ENCODE data around the gene EXOC7.
"Not testable (repeated sequence)": the region's sequence is repeated elsewhere in the genome, so short reads cannot be mapped to it uniquely, and the experiment has no call there.

The EXOC7 gene

GRCh38 chr17:76075364-76076145 is 28.0 kb downstream of the EXOC7 start:
- DNase-seq (ENCODE audit: low spot score) = no peak

- DNase-seq (ENCODE audit: low spot score) = no peak
Observed at GRCh38 chr17:76074390-76075363, 28.9 kb downstream of the EXOC7 start, which contains the start of gene GALR2. Gene GALR2 (plus strand): TSS chr17:76074781. CDS start chr17:76074884, 103 bp downstream.

DNA sequence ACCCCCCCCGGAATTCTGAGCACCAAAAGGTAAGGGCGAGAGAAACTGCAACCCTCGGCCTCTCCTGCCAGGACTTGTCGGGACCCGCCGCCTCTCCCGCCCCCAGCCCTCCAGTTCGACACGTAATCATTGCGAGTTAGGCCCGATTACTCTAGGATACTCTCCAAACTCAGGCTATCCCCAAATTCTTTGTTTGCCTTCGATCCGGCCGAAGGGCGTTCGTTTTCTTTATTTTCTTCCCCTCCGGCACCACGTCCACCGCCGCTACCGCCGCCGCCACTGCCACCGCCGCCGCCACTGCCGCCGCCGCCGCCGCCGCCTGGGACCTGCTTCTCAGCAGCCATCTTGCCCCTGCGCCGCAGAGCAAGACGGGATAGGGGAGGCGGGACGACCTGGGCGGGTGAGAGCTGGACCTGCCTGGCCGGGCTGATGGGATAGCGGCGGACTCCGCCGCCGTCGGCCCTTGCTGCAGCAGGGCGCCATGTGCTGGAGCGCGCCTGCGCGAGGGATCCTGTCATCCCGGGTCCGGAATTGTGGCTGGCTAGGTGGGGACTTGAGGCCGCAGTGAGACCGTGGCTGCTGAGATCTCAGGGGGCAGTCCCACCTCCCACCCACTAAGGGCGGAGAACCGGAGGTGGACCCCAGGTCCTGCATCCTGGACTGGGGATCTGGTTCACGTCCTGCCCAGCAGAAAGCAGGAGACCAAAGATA is 31.3 kb downstream of the EXOC7 start, which contains the start of gene SRP68:
TSS of gene SRP68 (minus strand) at position 370 of the 711 bp plus-strand sequence. CDS start at position 344, 26 bp downstream.
- peak; percentile 87 for DNase-seq (ENCODE audit: low spot score)

DNA sequence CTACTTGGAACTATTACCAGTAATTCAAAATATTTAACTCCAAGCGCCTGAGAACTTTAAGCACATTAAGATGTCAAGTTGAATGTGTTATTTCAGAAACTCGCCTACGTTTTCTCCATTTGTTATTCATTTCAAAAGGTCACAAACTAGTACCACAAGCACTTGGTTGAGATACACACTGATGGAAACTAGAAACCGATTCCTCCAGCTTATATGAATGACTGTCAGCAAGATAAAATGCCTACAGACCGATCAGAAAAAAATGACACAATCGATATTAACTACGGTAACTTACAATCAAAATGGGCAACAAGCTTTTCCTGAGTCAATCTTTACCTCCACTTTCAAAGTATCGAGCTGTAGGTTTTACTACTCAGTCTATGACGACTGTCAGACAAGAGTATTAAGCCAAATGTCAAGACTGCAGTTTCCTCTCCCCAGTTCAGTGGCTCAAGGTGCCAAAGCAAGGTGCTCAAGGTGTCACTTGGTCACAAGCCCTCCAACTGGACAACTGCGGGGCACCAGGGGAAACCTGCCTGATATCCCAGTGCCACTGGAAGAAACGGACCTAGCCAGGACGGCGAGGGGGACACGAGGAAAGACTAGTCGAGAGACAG is 31.9 kb downstream of the EXOC7 start:
- DNase-seq (ENCODE audit: low spot score) = peak; percentile 20

DNA sequence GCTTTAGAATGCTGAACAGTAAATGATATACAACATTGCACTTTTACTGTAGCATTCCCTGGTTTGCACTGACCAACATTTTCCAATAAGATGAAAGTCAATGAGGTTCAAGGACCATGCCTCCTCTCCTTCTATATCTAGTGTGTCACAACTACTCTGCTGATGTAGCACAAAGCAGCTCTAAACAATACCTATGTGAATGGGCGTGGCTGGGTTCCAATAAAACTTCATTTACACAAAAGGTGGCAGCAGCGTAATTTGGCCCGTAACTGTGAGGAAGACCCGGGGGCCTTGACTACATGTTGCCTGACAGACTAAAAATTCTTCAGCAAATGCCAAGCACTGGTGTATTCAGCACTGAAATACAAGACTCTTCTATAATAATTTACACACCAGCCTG is 37.8 kb downstream of the EXOC7 start:
- DNase-seq (ENCODE audit: low spot score) = no peak

DNA sequence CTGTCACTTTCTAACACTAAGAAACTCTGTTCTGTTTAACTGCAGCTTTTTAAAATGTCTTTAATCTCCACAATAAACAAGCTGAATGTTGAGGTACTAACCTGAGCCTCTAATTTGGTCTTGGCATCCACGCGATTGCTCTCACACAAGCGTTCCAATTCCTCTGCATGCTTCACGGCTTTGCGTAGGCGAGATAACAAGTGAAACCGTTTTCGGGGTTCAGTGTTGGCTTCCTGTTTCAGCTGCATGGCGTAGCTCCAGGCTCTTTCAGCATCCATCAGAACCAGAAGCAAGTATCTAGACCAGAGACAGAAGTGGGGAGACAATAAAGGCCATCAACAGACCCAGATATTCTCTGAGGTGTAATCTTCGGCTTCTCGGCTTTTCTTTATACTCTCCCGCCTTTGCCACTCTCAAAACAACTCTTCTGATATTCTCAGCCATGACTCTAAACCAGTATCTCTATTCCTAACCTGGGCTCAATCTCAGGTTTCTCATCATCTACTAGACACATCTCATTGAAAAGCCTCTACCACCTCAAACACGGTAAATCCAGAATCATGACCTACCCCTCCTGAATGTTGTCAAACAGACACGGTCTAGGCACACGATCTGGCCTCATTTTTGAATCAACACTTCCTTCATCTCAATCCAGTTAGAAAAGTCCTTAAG is 39.6 kb downstream of the EXOC7 start:
- DNase-seq (ENCODE audit: low spot score) = no peak

- not testable (repeated sequence) for DNase-seq (ENCODE audit: low spot score)
Observed at GRCh38 chr17:76058264-76058663, 45.3 kb downstream of the EXOC7 start.

- DNase-seq (ENCODE audit: low spot score) = peak; percentile 52
Observed at GRCh38 chr17:76056882-76057281, 46.7 kb downstream of the EXOC7 start.

- DNase-seq (ENCODE audit: low spot score) = no peak
Observed at GRCh38 chr17:76054112-76054476, 49.5 kb downstream of the EXOC7 start.

DNA sequence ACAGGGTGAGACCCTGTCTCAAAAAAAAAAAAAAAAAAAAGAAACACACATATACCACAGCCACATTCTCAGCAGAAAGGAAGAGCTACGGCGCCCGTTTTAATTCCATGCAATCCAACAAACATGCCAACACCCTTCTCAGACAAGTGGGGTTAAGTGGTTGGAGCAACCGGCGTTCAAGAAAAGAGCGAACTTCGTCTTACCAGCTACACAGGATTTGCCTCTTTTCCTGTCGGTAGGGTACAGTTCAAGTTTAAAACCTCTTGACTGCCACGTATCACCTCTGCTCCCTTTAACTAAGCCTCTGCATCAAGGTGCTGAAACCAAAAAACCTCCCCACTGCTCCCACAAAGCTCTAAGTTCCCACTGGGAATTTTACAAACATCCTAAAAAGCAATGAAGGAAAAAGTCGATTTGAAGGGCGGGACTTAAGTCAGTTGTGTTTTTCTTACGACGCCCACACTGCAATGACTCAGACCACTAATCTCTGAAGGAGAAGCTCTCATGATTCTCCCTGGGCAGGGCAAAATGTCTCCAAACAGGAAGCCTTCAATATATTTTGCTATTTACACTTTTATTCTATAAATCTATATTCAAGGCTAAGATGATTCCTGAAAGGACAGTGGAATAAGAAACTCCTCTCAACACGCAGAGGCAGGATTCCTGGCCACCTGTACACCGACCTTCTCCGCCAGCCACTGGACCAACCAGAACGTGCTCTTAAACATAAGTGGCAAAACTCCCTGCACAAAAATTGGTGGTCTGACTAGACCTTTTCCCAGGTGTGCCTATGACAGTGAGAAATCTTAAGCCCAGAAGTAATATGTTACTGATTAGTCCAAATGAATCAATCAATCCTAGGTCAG is 50.1 kb downstream of the EXOC7 start:
- DNase-seq (ENCODE audit: low spot score) = peak; percentile 68

- DNase-seq (ENCODE audit: low spot score) = no peak
Observed at GRCh38 chr17:76051561-76051960, 52.0 kb downstream of the EXOC7 start.

- no peak for DNase-seq (ENCODE audit: low spot score)
Observed at GRCh38 chr17:76050538-76051467, 52.8 kb downstream of the EXOC7 start.

DNA sequence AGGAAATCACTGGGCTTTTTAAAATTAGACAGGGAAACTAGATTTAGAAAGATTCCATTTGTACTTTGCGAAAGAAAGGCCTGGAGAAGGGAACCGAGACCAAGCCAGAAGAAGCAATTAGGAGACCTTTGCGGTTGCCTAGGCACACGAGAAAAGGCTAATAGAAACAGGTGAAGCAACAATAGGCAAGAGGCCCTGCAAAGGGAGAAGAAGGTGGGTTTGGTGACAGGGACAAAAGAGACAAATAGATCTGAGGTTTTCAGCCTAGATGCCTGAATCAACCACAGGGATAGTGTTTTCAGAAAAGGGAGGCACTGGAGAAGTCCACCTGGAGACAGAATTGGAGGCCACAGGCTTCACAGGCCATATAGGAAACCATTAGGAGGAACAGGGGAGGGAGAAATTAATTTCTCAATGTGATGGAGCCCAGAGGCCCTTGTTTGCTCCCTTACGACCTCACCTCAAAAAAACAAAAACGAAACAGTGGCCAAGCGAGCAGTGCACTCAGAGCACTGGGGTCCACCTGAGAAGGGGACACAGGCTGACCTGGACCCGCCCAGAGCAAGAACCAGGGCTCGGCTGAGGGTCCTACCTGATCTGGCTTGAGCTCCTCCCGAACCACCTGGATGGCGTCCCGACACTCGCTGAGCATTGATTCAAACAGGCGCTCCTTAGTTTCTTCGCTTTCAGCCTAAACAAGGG is 53.6 kb downstream of the EXOC7 start:
- DNase-seq (ENCODE audit: low spot score) = no peak

- no peak for DNase-seq (ENCODE audit: low spot score)
Observed at GRCh38 chr17:76049239-76049638, 54.3 kb downstream of the EXOC7 start.

GRCh38 chr17:76048711-76049110 is 54.9 kb downstream of the EXOC7 start:
- DNase-seq (ENCODE audit: low spot score) = no peak

DNA sequence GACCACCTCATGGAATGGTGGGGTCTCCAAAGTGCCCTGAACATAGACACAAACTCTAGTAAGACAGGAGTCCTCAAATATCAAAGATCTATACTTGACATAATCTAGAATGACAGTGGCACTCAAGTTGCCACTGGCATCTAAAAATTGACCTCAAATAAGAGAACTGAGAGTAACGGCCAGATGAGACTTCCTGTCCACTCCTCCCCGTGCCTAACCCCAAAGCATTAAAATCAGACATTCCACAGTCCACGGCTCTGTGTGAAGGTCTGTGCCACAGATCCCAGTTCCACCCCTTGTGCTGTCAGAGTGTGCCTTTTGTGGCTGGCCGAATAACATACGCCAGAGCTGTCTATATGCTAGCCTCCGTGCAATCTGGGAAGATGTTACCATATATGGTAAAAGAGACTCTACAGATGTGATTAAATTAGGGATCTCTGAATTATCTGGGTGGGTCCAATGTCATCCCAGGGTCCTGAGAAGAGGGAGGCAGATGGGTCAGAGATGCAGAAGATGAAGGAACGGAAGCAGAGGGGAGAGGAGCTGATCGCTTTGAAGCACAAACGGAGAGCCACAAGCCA is 55.5 kb downstream of the EXOC7 start:
- DNase-seq (ENCODE audit: low spot score) = no peak

DNA sequence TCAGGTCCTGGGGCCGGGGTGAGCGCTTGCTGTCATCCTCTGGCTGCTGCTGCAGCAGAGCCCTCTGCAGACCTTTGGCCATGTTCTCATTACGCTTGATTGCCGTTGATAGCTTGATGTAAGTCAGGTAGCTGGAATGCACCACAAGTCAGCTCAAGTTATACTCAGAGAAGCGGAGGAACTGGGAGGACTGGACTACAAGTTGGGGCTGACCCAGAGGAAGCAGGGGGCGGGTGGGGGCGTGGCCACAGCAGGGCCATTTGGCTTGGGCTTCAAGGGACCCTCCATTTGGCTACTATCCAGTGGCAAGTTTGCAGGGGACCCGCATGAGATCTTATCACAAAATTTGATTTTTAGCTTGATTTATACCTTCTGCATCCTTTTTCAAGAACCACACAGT is 57.5 kb downstream of the EXOC7 start:
- DNase-seq (ENCODE audit: low spot score) = no peak

GRCh38 chr17:76044475-76045007 is 59.0 kb downstream of the EXOC7 start:
- not testable (repeated sequence) for DNase-seq (ENCODE audit: low spot score)
